ENCODE measurements around the gene SLC24A4. TPM values are rescaled to one million over a fixed set of nuclear protein-coding genes. Genes with fewer than 3 reads are reported as not detected.

SLC24A4 gene
- total RNA-seq, 1 donor from 2014 or later: not detected

- no peaks in the 10 kb centered on the region for H3K27me3 ChIP-seq (ENCODE audit: control insufficient read depth, insufficient read depth, low read length)
- H3K4me3 ChIP-seq (ENCODE audit: low read depth, low read length): no peak overlapping the region
- TF ChIP-seq CTCF (IDR thresholded peaks at IDR 0.05; ENCODE audit: insufficient read depth, low read length, severe bottlenecking): no peak
- FAIRE-seq (no peak), DNase-seq (ENCODE audit: low read depth) (no peak)
- no peaks in the 10 kb centered on the region for H3K36me3 ChIP-seq (ENCODE audit: control insufficient read depth, insufficient read depth, low read length)
These were observed 142.5 kb downstream of the SLC24A4 start for GRCh38 chr14:92465353-92466055.

DNA sequence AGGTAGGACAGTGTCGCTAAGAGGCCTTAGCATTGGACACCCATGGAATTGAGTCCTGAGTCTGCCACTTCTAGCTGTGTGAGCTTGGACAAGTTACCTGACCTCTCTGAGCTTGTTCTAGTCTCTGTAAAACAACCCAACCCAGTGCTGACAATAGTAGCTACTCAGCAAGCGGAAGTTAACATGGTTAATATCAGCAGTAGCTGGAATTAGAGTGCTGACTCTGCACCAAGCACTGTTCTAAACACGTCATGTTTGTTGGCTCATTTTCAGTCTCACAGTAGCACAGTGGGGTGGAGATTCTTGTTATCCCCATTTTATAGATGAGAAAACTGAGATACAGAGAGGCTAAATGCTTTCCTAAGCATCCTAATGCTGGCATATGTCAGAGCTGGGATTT, 143.1 kb downstream of the SLC24A4 start:
- Histone ChIP-seq H3K36me3 (ENCODE audit: control insufficient read depth, insufficient read depth, low read length) (no peaks in the 10 kb centered on the region), H3K27me3 (ENCODE audit: control insufficient read depth, insufficient read depth, low read length) (no peaks in the 10 kb centered on the region), H3K4me3 (ENCODE audit: low read depth, low read length) (no peak overlapping the region)
- no peak for DNase-seq (ENCODE audit: low read depth)
- FAIRE-seq: peak; percentile 85
- TF ChIP-seq CTCF (IDR thresholded peaks at IDR 0.05; ENCODE audit: insufficient read depth, low read length, severe bottlenecking): no peak

DNA sequence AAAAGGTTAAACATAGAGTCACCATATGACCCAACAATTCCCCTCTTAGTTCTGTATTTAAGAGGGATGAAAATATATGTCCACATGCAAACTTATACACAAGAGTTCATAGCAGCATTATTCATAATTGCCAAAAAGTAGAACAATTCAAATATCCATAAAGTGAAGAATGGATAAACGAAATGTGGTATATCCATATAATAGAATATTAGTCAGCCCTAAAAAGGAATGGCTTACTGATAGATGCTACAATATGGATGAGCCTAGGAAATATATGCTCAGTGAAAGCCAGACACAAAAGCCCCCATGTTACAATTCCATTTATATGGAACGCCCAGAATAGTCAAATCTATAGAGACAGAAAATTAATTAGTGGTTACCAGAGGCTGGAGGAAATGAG, 146.6 kb downstream of the SLC24A4 start:
- DNase-seq (ENCODE audit: low read depth) (no peak), FAIRE-seq (no peak)
- TF ChIP-seq CTCF (IDR thresholded peaks at IDR 0.05; ENCODE audit: insufficient read depth, low read length, severe bottlenecking): no peak
- H3K4me3 ChIP-seq (ENCODE audit: low read depth, low read length): no peak overlapping the region
- H3K36me3 ChIP-seq (ENCODE audit: control insufficient read depth, insufficient read depth, low read length): no peaks in the 10 kb centered on the region
- H3K27me3 ChIP-seq (ENCODE audit: control insufficient read depth, insufficient read depth, low read length): no peaks in the 10 kb centered on the region

GRCh38 chr14:92470215-92470614, 147.2 kb downstream of the SLC24A4 start:
- FAIRE-seq (no peak), DNase-seq (ENCODE audit: low read depth) (peak; percentile 81)
- H3K27me3 ChIP-seq (ENCODE audit: control insufficient read depth, insufficient read depth, low read length): no peaks in the 10 kb centered on the region
- no peak overlapping the region for H3K4me3 ChIP-seq (ENCODE audit: low read depth, low read length)
- no peaks in the 10 kb centered on the region for H3K36me3 ChIP-seq (ENCODE audit: control insufficient read depth, insufficient read depth, low read length)
- TF ChIP-seq CTCF (IDR thresholded peaks at IDR 0.05; ENCODE audit: insufficient read depth, low read length, severe bottlenecking): no peak

- DNase-seq (ENCODE audit: low read depth): no peak
- TF ChIP-seq CTCF (IDR thresholded peaks at IDR 0.05; ENCODE audit: insufficient read depth, low read length, severe bottlenecking): no peak
- Histone ChIP-seq H3K27me3 (ENCODE audit: control insufficient read depth, insufficient read depth, low read length) (no peaks in the 10 kb centered on the region), H3K36me3 (ENCODE audit: control insufficient read depth, insufficient read depth, low read length) (no peaks in the 10 kb centered on the region), H3K4me3 (ENCODE audit: low read depth, low read length) (no peak overlapping the region)
- FAIRE-seq: no peak
These were observed 147.8 kb downstream of the SLC24A4 start for GRCh38 chr14:92470811-92471210.

DNA sequence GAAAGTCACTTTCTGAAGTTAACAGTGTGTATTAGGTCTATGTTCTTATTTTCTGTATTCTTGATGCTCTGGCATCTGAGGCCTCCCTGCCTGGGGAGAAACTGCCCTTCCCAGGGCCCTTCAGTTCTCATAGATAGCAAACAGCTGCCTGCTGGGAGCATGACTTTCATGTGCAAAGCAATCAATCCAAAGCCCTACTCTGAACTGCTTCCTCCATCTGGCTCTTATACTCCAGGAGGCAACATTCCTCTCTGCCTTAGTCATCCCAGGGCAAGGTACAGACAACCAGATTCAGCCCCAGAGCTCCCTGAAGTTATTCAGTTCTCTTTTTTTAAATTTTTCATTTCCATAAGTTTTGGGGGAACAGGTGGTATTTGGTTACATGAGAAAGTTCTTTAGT, 149.0 kb downstream of the SLC24A4 start:
- FAIRE-seq (peak; percentile 73), DNase-seq (ENCODE audit: low read depth) (peak; percentile 84)
- Histone ChIP-seq H3K27me3 (ENCODE audit: control insufficient read depth, insufficient read depth, low read length) (no peaks in the 10 kb centered on the region), H3K36me3 (ENCODE audit: control insufficient read depth, insufficient read depth, low read length) (no peaks in the 10 kb centered on the region), H3K4me3 (ENCODE audit: low read depth, low read length) (no peak overlapping the region)
- no peak for TF ChIP-seq CTCF (IDR thresholded peaks at IDR 0.05; ENCODE audit: insufficient read depth, low read length, severe bottlenecking)

All from bronchial epithelial cell (primary cell).